GM23338 (cell line): ENCODE results near the gene ITIH3.

ENCODE experiments used
- CREB1 ChIP-seq: fragments of 250-450 bp; sonication (Bioruptor Pico); IDR thresholded peaks from 2 replicates; pipeline ENCODE4 v1.5.0; 2020; ENCODE audit warnings: low read depth, mild to moderate bottlenecking, moderate library complexity
- CTCF ChIP-seq, 2 experiments: fragments of 200-600 bp in 1 of 2; sonication (generic) in 1 of 2; conservative IDR thresholded peaks; 2 replicates each; pipeline versions ENCODE4 v1.5.1 to v1.6.1; 2016 to 2017; ENCODE audit warnings: antibody characterized with exemption in 2 of 2, low read depth in 2 of 2, mild to moderate bottlenecking in 2 of 2, moderate library complexity in 1 of 2
- EZH2 ChIP-seq: fragments of 200-600 bp; sonication (generic); IDR thresholded peaks from one replicate; pipeline ENCODE4 v1.8.0; 2017; ENCODE audit warnings: antibody characterized with exemption, mild to moderate bottlenecking, low read depth; ENCODE audit not compliant: unreplicated experiment
- EZH2phosphoT487 ChIP-seq: fragments of 200-600 bp; sonication (generic); IDR thresholded peaks from one replicate; pipeline ENCODE4 v1.8.1; 2018; ENCODE audit warnings: antibody characterized with exemption; ENCODE audit not compliant: unreplicated experiment
- POLR2AphosphoS5 ChIP-seq: IDR thresholded peaks from 2 replicates; pipeline ENCODE4 v1.6.1; 2016; ENCODE audit warnings: antibody characterized with exemption, low read depth
- REST ChIP-seq: IDR thresholded peaks from one replicate; pipeline ENCODE4 v1.6.1; 2018; ENCODE audit warnings: antibody characterized with exemption; ENCODE audit not compliant: unreplicated experiment
- ZNF462 ChIP-seq: fragments of 250-450 bp; sonication (Bioruptor Pico); IDR thresholded peaks from 2 replicates; pipeline ENCODE4 v1.5.0; 2020; ENCODE audit warnings: mild to moderate bottlenecking, moderate library complexity

GRCh38 chr3:52774066-52774713 is 20.4 kb upstream of the ITIH3 start:
- TF ChIP-seq CTCF (conservative IDR thresholded peaks at IDR 0.05; ENCODE audit: low read depth in 2 of 2) (no peak), POLR2AphosphoS5 (no peak), REST (no peak), CREB1 (CRISPR knock-in tag) (no peak), EZH2 (no peak), ZNF462 (CRISPR knock-in tag) (no peak), EZH2phosphoT487 (no peak)
